ENCODE data around the gene AZIN2. TPM values are rescaled to one million over a fixed set of nuclear protein-coding genes. Genes with fewer than 3 reads are reported as not detected.
A peak's percentile ranks its signal among the peaks of the same experiment; 100 is the strongest.

The AZIN2 gene
- total RNA-seq, 2 experiments from 2014 or later = 0.27 to 0.63 TPM

- H3K4me3 ChIP-seq (ENCODE audit: low read depth, low read length, poor library complexity, severe bottlenecking) = peak within 1 kb of the TSS; percentile 86
- H3K4me1 ChIP-seq (ENCODE audit: insufficient read depth, low read length, poor library complexity, severe bottlenecking) = peaks cover 43% of the 10 kb centered on the region
- DNase-seq (ENCODE audit: low spot score) = peak; percentile 96
- ChIA-PET POLR2A (no interaction called here), CTCF (ENCODE audit: unreplicated experiment) (no interaction called here)
- peak within 1 kb of the TSS; percentile 94 for H2AFZ ChIP-seq (ENCODE audit: low read length)
- TF ChIP-seq EZH2phosphoT487 (IDR thresholded peaks at IDR 0.05; ENCODE audit: borderline replicate concordance, low read depth, low read length) (no peak), CTCF (conservative IDR thresholded peaks at IDR 0.05; ENCODE audit: low read length) (no peak)
- H3K36me3 ChIP-seq (ENCODE audit: insufficient read depth, low read length) = peaks cover 34% of the 10 kb centered on the region
- peaks cover 12% of the 10 kb centered on the region; the same call in 1 of the 2 replicates for H4K20me1 ChIP-seq (ENCODE audit: insufficient read depth, low read length)
- H3K9me3 ChIP-seq (ENCODE audit: low read length) = no peaks in the 10 kb centered on the region
- peak within 1 kb of the TSS; percentile 6 for H3K27ac ChIP-seq (ENCODE audit: low read depth, low read length, poor library complexity, severe bottlenecking)
- H3K79me2 ChIP-seq (ENCODE audit: insufficient read depth, low read depth, low read length) = peaks cover 48% of the 10 kb centered on the region
- H3K4me2 ChIP-seq (ENCODE audit: low read length) = peak within 1 kb of the TSS; percentile 89
- H3K9me2 ChIP-seq (ENCODE audit: insufficient read depth, low read length) = no peaks in the 10 kb centered on the region
- intact Hi-C loops (cut with micrococcal nuclease; ENCODE audit: unreplicated experiment) = loop anchor here (1.0 to 5.0 kb wide), 2 partner anchors 73 to 90 kb away; partner anchors contain the start of gene RNF19B
- BruUV-seq (replicated peaks) = no TSS peak
These were observed 44.1 kb upstream of the AZIN2 start, which contains the start of gene AK2 for GRCh38 chr1:33036526-33037503. Gene AK2, minus strand, starts transcription at chr1:33036883. Its CDS starts 55 bp downstream, at chr1:33036828.

- no peaks in the 10 kb centered on the region for H3K9me3 ChIP-seq (ENCODE audit: low read length)
- POLR2A ChIA-PET = no interaction called here
- H3K27ac ChIP-seq (ENCODE audit: low read depth, low read length, poor library complexity, severe bottlenecking) = no peak overlapping the region
- no peak for TF ChIP-seq CTCF (conservative IDR thresholded peaks at IDR 0.05; ENCODE audit: low read length)
- intact Hi-C loops (cut with micrococcal nuclease; ENCODE audit: unreplicated experiment) = loop anchor here (5.0 kb wide), 1 partner anchor 93 kb away; no protein-coding TSS in a partner anchor
- BruUV-seq (replicated peaks) = no TSS peak
- H3K4me3 ChIP-seq (ENCODE audit: low read depth, low read length, poor library complexity, severe bottlenecking) = no peak overlapping the region
- CTCF ChIA-PET (ENCODE audit: unreplicated experiment) = no interaction called here
- DNase-seq (ENCODE audit: low spot score) = peak; percentile 26
- H3K4me1 ChIP-seq (ENCODE audit: insufficient read depth, low read length, poor library complexity, severe bottlenecking) = peaks cover 20% of the 10 kb centered on the region
- H3K79me2 ChIP-seq (ENCODE audit: insufficient read depth, low read depth, low read length) = peaks cover 18% of the 10 kb centered on the region
- peaks cover 6% of the 10 kb centered on the region for H3K36me3 ChIP-seq (ENCODE audit: insufficient read depth, low read length)
- peak overlapping the region; percentile 51 for H2AFZ ChIP-seq (ENCODE audit: low read length)
- 0 out of 2 replicates have a peak, but pooled peaks cover 6% of the 10 kb centered on the region for H4K20me1 ChIP-seq (ENCODE audit: insufficient read depth, low read length)
- no peak overlapping the region for H3K4me2 ChIP-seq (ENCODE audit: low read length)
- no peaks in the 10 kb centered on the region for H3K9me2 ChIP-seq (ENCODE audit: insufficient read depth, low read length)
These were observed 41.1 kb upstream of the AZIN2 start for GRCh38 chr1:33039840-33040239.

- H3K4me2 ChIP-seq (ENCODE audit: low read length) = no peak overlapping the region
- no peaks in the 10 kb centered on the region for H4K20me1 ChIP-seq (ENCODE audit: insufficient read depth, low read length)
- no peak overlapping the region for H3K27ac ChIP-seq (ENCODE audit: low read depth, low read length, poor library complexity, severe bottlenecking)
- intact Hi-C loops (cut with micrococcal nuclease; ENCODE audit: unreplicated experiment) = no loop called here
- POLR2A ChIA-PET = no interaction called here
- no peak overlapping the region for H3K4me3 ChIP-seq (ENCODE audit: low read depth, low read length, poor library complexity, severe bottlenecking)
- H3K9me3 ChIP-seq (ENCODE audit: low read length) = no peaks in the 10 kb centered on the region
- DNase-seq (ENCODE audit: low spot score) = no peak
- BruUV-seq (replicated peaks) = no TSS peak
- H3K79me2 ChIP-seq (ENCODE audit: insufficient read depth, low read depth, low read length) = peaks cover 6% of the 10 kb centered on the region
- H2AFZ ChIP-seq (ENCODE audit: low read length) = no peak overlapping the region
- H3K4me1 ChIP-seq (ENCODE audit: insufficient read depth, low read length, poor library complexity, severe bottlenecking) = peaks cover 10% of the 10 kb centered on the region
- no peaks in the 10 kb centered on the region for H3K9me2 ChIP-seq (ENCODE audit: insufficient read depth, low read length)
- no peak for TF ChIP-seq EZH2phosphoT487 (IDR thresholded peaks at IDR 0.05; ENCODE audit: borderline replicate concordance, low read depth, low read length)
- TF ChIP-seq CTCF (conservative IDR thresholded peaks at IDR 0.05; ENCODE audit: low read length) = no peak
- CTCF ChIA-PET (ENCODE audit: unreplicated experiment) = no interaction called here
- H3K36me3 ChIP-seq (ENCODE audit: insufficient read depth, low read length) = no peaks in the 10 kb centered on the region
These were observed 39.9 kb upstream of the AZIN2 start for GRCh38 chr1:33041026-33041425.
